Lung (tissue), 12 donors: ENCODE measurements around the gene CRYGD. TPM values are rescaled to one million over a fixed set of nuclear protein-coding genes. Genes with fewer than 3 reads are reported as not detected.

ENCODE experiments used
- ATAC-seq: fragments of 200-7000 bp; cut with Tn5 transposase; one replicate; pipeline ENCODE4 v1.9.1; 2020; ENCODE audit warnings: moderate number of reproducible peaks; ENCODE audit not compliant: insufficient read depth, low FRiP score
- DNase-seq, 3 donors: peaks; one replicate each; pipeline ENCODE4 v3.0.0-alpha.2; 2013 to 2017
- H3K27ac ChIP-seq, 2 donors: one replicate each; pipeline ENCODE4 v1.5.1; 2013; ENCODE audit warnings: mild to moderate bottlenecking in 2 of 2, moderate library complexity in 2 of 2, control low read depth in 1 of 2, inconsistent platforms in 1 of 2, low read depth in 1 of 2, low read length in 1 of 2
- H3K27me3 ChIP-seq, 3 donors: one replicate each; pipeline ENCODE4 v1.5.1; 2013; ENCODE audit warnings: low read length in 2 of 3; ENCODE audit not compliant: control insufficient read depth in 3 of 3, insufficient read depth in 3 of 3
- H3K36me3 ChIP-seq, 4 donors: one replicate each; pipeline ENCODE4 v1.5.1; 2013; ENCODE audit warnings: low read length in 4 of 4, mild to moderate bottlenecking in 1 of 4, moderate library complexity in 1 of 4; ENCODE audit not compliant: control insufficient read depth in 4 of 4, insufficient read depth in 4 of 4
- H3K4me1 ChIP-seq, 5 donors: one replicate each; pipeline ENCODE4 v1.5.1; 2013; ENCODE audit warnings: low read length in 5 of 5, mild to moderate bottlenecking in 2 of 5, moderate library complexity in 1 of 5; ENCODE audit not compliant: control insufficient read depth in 5 of 5, insufficient read depth in 5 of 5
- H3K4me3 ChIP-seq: one replicate; pipeline ENCODE4 v1.5.1; 2013; ENCODE audit warnings: mild to moderate bottlenecking, control low read depth, moderate library complexity
- H3K9ac ChIP-seq, 2 donors: one replicate each; pipeline ENCODE4 v1.5.1; 2013; ENCODE audit warnings: low read length in 2 of 2, control low read depth in 1 of 2; ENCODE audit not compliant: insufficient read depth in 1 of 2
- H3K9me3 ChIP-seq, 4 donors: one replicate each; pipeline ENCODE4 v1.5.1; 2013; ENCODE audit warnings: low read length in 3 of 4, mild to moderate bottlenecking in 1 of 4, moderate library complexity in 1 of 4; ENCODE audit not compliant: control insufficient read depth in 4 of 4, insufficient read depth in 3 of 4
- CTCF ChIP-seq: IDR thresholded peaks from 2 replicates; pipeline ENCODE4 v1.5.1; 2012; ENCODE audit warnings: mild to moderate bottlenecking; ENCODE audit errors: control extremely low read depth, extremely low read depth
- WGBS, 2 donors: extraction: QIAGEN DNeasy Blood & Tissue Kit; methylation state at CpG; one replicate each; pipeline ENCODE4 v1.1.7; 2013; 5-methylcytosine and 5-hydroxymethylcytosine counted together
- polyA plus RNA-seq, 2 donors: library from polyadenylated mRNA; stranded (reverse); fragments of 200-250 nt; gene quantifications; one replicate each; pipeline ENCODE4 v1.2.1, GENCODE V29; 2013
- total RNA-seq, 2 donors: library from RNA; depleted of rRNA in 1 of 2; stranded (reverse); fragments of >200 nt in 1 of 2; gene quantifications; one replicate each; pipeline ENCODE4 v1.2.1, GENCODE V29; 2014 to 2021
- donor health status: control.
- donor health status: control.
- donor health status: Bipolar disorder and iron deficiency.
- donor health status: healthy.
- donor health status: DM: yes; HTN: yes; CAD: no.

The CRYGD gene
- total and polyA plus RNA-seq, 4 donors = not detected

GRCh38 chr2:208092093-208092832 is 32.1 kb downstream of the CRYGD start:
- Histone ChIP-seq H3K9ac (no peak overlapping the region), H3K27ac (no peak overlapping the region), H3K27me3 (no peaks in the 10 kb centered on the region), H3K4me3 (no peak overlapping the region), H3K4me1 (peaks cover 0 to 4% (median 0%) of the 10 kb centered on the region in 5 donors), H3K9me3 (peaks cover 0 to 2% (median 0%) of the 10 kb centered on the region in 4 donors), H3K36me3 (no peaks in the 10 kb centered on the region)
- no peak for TF ChIP-seq CTCF
- DNase-seq (peak in 2 of 3 donors; percentile 44 to 46), ATAC-seq (no peak)
- 98 to 100% methylated on average over 1 of the region's 1 CpG for WGBS, 2 donors

- no peaks in the 10 kb centered on the region for H3K4me1 ChIP-seq
- ATAC-seq = no peak
- H3K4me3 ChIP-seq = no peak overlapping the region
- TF ChIP-seq CTCF = no peak
- DNase-seq = no peak
- no peaks in the 10 kb centered on the region for H3K27me3 ChIP-seq
- peaks cover 0 to 2% (median 0%) of the 10 kb centered on the region in 4 donors for H3K9me3 ChIP-seq
- H3K36me3 ChIP-seq = no peaks in the 10 kb centered on the region
- no peak overlapping the region for H3K27ac ChIP-seq
- no peak overlapping the region for H3K9ac ChIP-seq
Measured at GRCh38 chr2:208090420-208090819, 33.9 kb downstream of the CRYGD start.

GRCh38 chr2:208086029-208086428 is 38.3 kb downstream of the CRYGD start:
- Histone ChIP-seq H3K36me3 (no peaks in the 10 kb centered on the region), H3K27ac (no peak overlapping the region), H3K27me3 (no peaks in the 10 kb centered on the region), H3K4me3 (no peak overlapping the region), H3K4me1 (no peaks in the 10 kb centered on the region), H3K9ac (no peak overlapping the region), H3K9me3 (peaks cover 0 to 2% (median 0%) of the 10 kb centered on the region in 4 donors)
- no peak for TF ChIP-seq CTCF
- DNase-seq = no peak
- no peak for ATAC-seq
- 27 to 43% methylated on average over 1 of the region's 1 CpG for WGBS, 2 donors

GRCh38 chr2:208083807-208084206 is 40.5 kb downstream of the CRYGD start:
- ATAC-seq (no peak), DNase-seq (no peak)
- peaks cover 0 to 2% (median 0%) of the 10 kb centered on the region in 4 donors for H3K9me3 ChIP-seq
- H3K27ac ChIP-seq = no peak overlapping the region
- H3K36me3 ChIP-seq = no peaks in the 10 kb centered on the region
- no peak for TF ChIP-seq CTCF
- no peak overlapping the region for H3K9ac ChIP-seq
- no peak overlapping the region for H3K4me3 ChIP-seq
- H3K4me1 ChIP-seq = no peaks in the 10 kb centered on the region
- H3K27me3 ChIP-seq = no peaks in the 10 kb centered on the region
